WTC11 (cell line): ENCODE results near the gene NFKB1. TPM values are rescaled to one million over a fixed set of nuclear protein-coding genes. Genes with fewer than 3 reads are reported as not detected.

Experiments used
- ATAC-seq: fragments of 200-7000 bp; cut with Tn5 transposase; 2 replicates; pipeline ENCODE4 v1.10.0; 2021; ENCODE audit warnings: mild to moderate bottlenecking, moderate library complexity
- CTCF ChIA-PET: fragments of 300-600 bp; sonication (Branson Sonifier 250); formaldehyde crosslinking; loops from one replicate; lab custom pipeline; 2021; ENCODE audit warnings: antibody characterized with exemption; lab: Charles Lee
- POLR2A ChIA-PET: fragments of 350-600 bp; sonication (Branson Sonifier 250); formaldehyde crosslinking; loops from one replicate; lab custom pipeline; 2021; ENCODE audit warnings: antibody characterized with exemption; lab: Charles Lee
- DNase-seq: peaks from one replicate; pipeline ENCODE4 v3.0.0; 2021; ENCODE audit warnings: low spot score
- H3K27ac Mint-ChIP-seq: 2 replicates; pipeline ENCODE4 v1.8.0; 2021; ENCODE audit warnings: mixed read lengths
- H3K27me3 Mint-ChIP-seq: 2 replicates; pipeline ENCODE4 v1.8.0; 2021; ENCODE audit warnings: low read depth, mild to moderate bottlenecking, moderate library complexity, mixed read lengths
- H3K36me3 Mint-ChIP-seq: 2 replicates; pipeline ENCODE4 v1.8.0; 2021; ENCODE audit warnings: mixed read lengths
- H3K4me1 Mint-ChIP-seq: 2 replicates; pipeline ENCODE4 v1.8.0; 2022; ENCODE audit warnings: mixed read lengths
- H3K4me3 Mint-ChIP-seq: 2 replicates; pipeline ENCODE4 v1.8.0; 2021; ENCODE audit warnings: mild to moderate bottlenecking, moderate library complexity, mixed read lengths
- H3K9me3 Mint-ChIP-seq: 2 replicates; pipeline ENCODE4 v1.8.0; 2021; ENCODE audit warnings: mixed read lengths
- ATF1 ChIP-seq: sonication (generic); formaldehyde crosslinking; IDR thresholded peaks from 2 replicates; pipeline ENCODE4 v1.8.1; 2023; ENCODE audit warnings: mild to moderate bottlenecking, moderate library complexity, missing genetic modification reagents
- CBFB ChIP-seq: sonication (generic); formaldehyde crosslinking; IDR thresholded peaks from 2 replicates; pipeline ENCODE4 v1.8.1; 2022; ENCODE audit warnings: mild to moderate bottlenecking, low read depth, missing genetic modification reagents
- CREM ChIP-seq: sonication (generic); formaldehyde crosslinking; IDR thresholded peaks from 2 replicates; pipeline ENCODE4 v1.8.1; 2022; ENCODE audit warnings: mild to moderate bottlenecking, missing genetic modification reagents, moderate library complexity
- E2F5 ChIP-seq: sonication (generic); formaldehyde crosslinking; IDR thresholded peaks from 2 replicates; pipeline ENCODE4 v1.8.1; 2022; ENCODE audit warnings: mild to moderate bottlenecking, moderate library complexity, missing genetic modification reagents
- ELF4 ChIP-seq: sonication (generic); formaldehyde crosslinking; IDR thresholded peaks from 2 replicates; pipeline ENCODE4 v1.8.1; 2022; ENCODE audit warnings: low read depth, mild to moderate bottlenecking, moderate library complexity, missing genetic modification reagents
- ESRRA ChIP-seq: sonication (generic); formaldehyde crosslinking; IDR thresholded peaks from 2 replicates; pipeline ENCODE4 v1.8.1; 2022; ENCODE audit warnings: mild to moderate bottlenecking, missing genetic modification reagents, borderline replicate concordance
- ETV6 ChIP-seq: sonication (generic); formaldehyde crosslinking; IDR thresholded peaks from 2 replicates; pipeline ENCODE4 v1.8.1; 2022; ENCODE audit warnings: mild to moderate bottlenecking, missing genetic modification reagents
- GABPB1 ChIP-seq: sonication (generic); formaldehyde crosslinking; IDR thresholded peaks from 2 replicates; pipeline ENCODE4 v1.8.1; 2023; ENCODE audit warnings: mild to moderate bottlenecking, missing genetic modification reagents
- HMGXB4 ChIP-seq: sonication (generic); formaldehyde crosslinking; IDR thresholded peaks from 2 replicates; pipeline ENCODE4 v1.8.1; 2023; ENCODE audit warnings: mild to moderate bottlenecking, moderate library complexity, missing genetic modification reagents
- IRF1 ChIP-seq: sonication (generic); formaldehyde crosslinking; IDR thresholded peaks from 2 replicates; pipeline ENCODE4 v1.8.0; 2023; ENCODE audit warnings: missing genetic modification reagents
- PRDM15 ChIP-seq: sonication (generic); formaldehyde crosslinking; IDR thresholded peaks from 2 replicates; pipeline ENCODE4 v1.8.0; 2022; ENCODE audit warnings: missing genetic modification reagents
- RORB ChIP-seq: fragments of 250-450 bp; sonication (Bioruptor Pico); IDR thresholded peaks from 2 replicates; pipeline ENCODE4 v1.9.0; 2021; ENCODE audit warnings: mild to moderate bottlenecking
- SP1 ChIP-seq: sonication (generic); formaldehyde crosslinking; conservative IDR thresholded peaks from 2 replicates; pipeline ENCODE4 v1.8.1; 2022; ENCODE audit warnings: missing genetic modification reagents
- TEAD4 ChIP-seq: sonication (generic); formaldehyde crosslinking; IDR thresholded peaks from 2 replicates; pipeline ENCODE4 v1.8.0; 2022; ENCODE audit warnings: mild to moderate bottlenecking, missing genetic modification reagents
- USF2 ChIP-seq: sonication (generic); formaldehyde crosslinking; IDR thresholded peaks from 2 replicates; pipeline ENCODE4 v1.8.1; 2023; ENCODE audit warnings: mild to moderate bottlenecking, missing genetic modification reagents, moderate library complexity
- ZMAT4 ChIP-seq: fragments of 250-450 bp; sonication (Bioruptor Pico); IDR thresholded peaks from 2 replicates; pipeline ENCODE4 v1.9.0; 2021; ENCODE audit warnings: mild to moderate bottlenecking
- ZNF219 ChIP-seq: sonication (generic); formaldehyde crosslinking; IDR thresholded peaks from 2 replicates; pipeline ENCODE4 v1.8.0; 2023; ENCODE audit warnings: missing genetic modification reagents, mild to moderate bottlenecking, borderline replicate concordance
- ZNF263 ChIP-seq: sonication (generic); formaldehyde crosslinking; IDR thresholded peaks from 2 replicates; pipeline ENCODE4 v1.8.1; 2022; ENCODE audit warnings: low read depth, mild to moderate bottlenecking, moderate library complexity, missing genetic modification reagents
- ZNF532 ChIP-seq: fragments of 250-450 bp; sonication (Bioruptor Pico); IDR thresholded peaks from 2 replicates; pipeline ENCODE4 v1.9.0; 2021; ENCODE audit warnings: mild to moderate bottlenecking, borderline replicate concordance
- total RNA-seq: library from RNA; stranded (reverse); gene quantifications from 3 replicates; pipeline ENCODE4 v1.2.3, GENCODE V29; 2021

NFKB1 gene
- total RNA-seq, 1 experiment from 2014 or later = 5.6 TPM

- TF ChIP-seq ZNF532 (CRISPR knock-in tag) (no peak), RORB (no peak), ELF4 (CRISPR knock-in tag) (no peak), USF2 (CRISPR knock-in tag) (no peak)
- TF ChIP-seq, all 79 proteins: peak for 0
Observed at GRCh38 chr4:102521570-102521969, 20.4 kb downstream of the NFKB1 start (continued).

- H3K4me3 Mint-ChIP-seq = no peak overlapping the region
- H3K4me1 Mint-ChIP-seq = 0 out of 2 replicates have a peak, but pooled peaks cover 2% of the 10 kb centered on the region
- H3K27me3 Mint-ChIP-seq = no peaks in the 10 kb centered on the region
- peaks cover 2% of the 10 kb centered on the region for H3K9me3 Mint-ChIP-seq
- no peak overlapping the region for H3K27ac Mint-ChIP-seq
- DNase-seq (no peak), ATAC-seq (no peak)
- ChIA-PET POLR2A (no interaction called here), CTCF (interaction anchor here (0.7 kb wide), 1 partner anchor 91 kb away, joined by 4 read pairs; no protein-coding TSS in a partner anchor)
- no peaks in the 10 kb centered on the region for H3K36me3 Mint-ChIP-seq
- TF ChIP-seq IRF1 (no peak), E2F5 (no peak), ZNF263 (CRISPR knock-in tag) (no peak), HMGXB4 (CRISPR knock-in tag) (no peak), GABPB1 (CRISPR knock-in tag) (no peak), ZMAT4 (no peak), ATF1 (CRISPR knock-in tag) (no peak), CBFB (no peak), ESRRA (CRISPR knock-in tag) (no peak), PRDM15 (no peak), SP1 (CRISPR knock-in tag) (no peak), USF2 (CRISPR knock-in tag) (no peak), CREM (CRISPR knock-in tag) (no peak), ETV6 (CRISPR knock-in tag) (no peak), ZNF219 (CRISPR knock-in tag) (no peak), TEAD4 (CRISPR knock-in tag) (no peak), ELF4 (CRISPR knock-in tag) (no peak)
Observed at GRCh38 chr4:102522031-102522440, 20.9 kb downstream of the NFKB1 start.
